GM23248 (cell line): ENCODE data around the gene ARL17B.
"Not testable (repeated sequence)": the region's sequence is repeated elsewhere in the genome, so short reads cannot be mapped to it uniquely, and the experiment has no call there.

Source experiments
- EZH2 ChIP-seq: fragments of 200-600 bp; sonication (generic); IDR thresholded peaks from 2 replicates; pipeline ENCODE4 v1.6.1; 2018; ENCODE audit warnings: antibody characterized with exemption, mild to moderate bottlenecking; ENCODE audit not compliant: insufficient read depth, poor library complexity, severe bottlenecking
- EZH2phosphoT487 ChIP-seq: fragments of 200-600 bp; sonication (generic); IDR thresholded peaks from 2 replicates; pipeline ENCODE4 v1.6.1; 2018; ENCODE audit warnings: antibody characterized with exemption, moderate library complexity, mild to moderate bottlenecking, low read depth; ENCODE audit not compliant: insufficient read depth

- not testable (repeated sequence) for TF ChIP-seq EZH2, EZH2phosphoT487
Observed at GRCh38 chr17:46385491-46385890, 23.9 kb upstream of the ARL17B start.
